Body of pancreas (tissue), 4 donors: Measurements from ENCODE around the gene KRT73.

ENCODE experiments used
- CTCF ChIP-seq, 7 experiments: fragments of 450-650 bp in 4 of 7; fragments of 200-600 bp in 3 of 7; sonication (generic) in 3 of 7; IDR thresholded peaks; one replicate each; pipeline ENCODE4 v1.5.1; 2016 to 2019; ENCODE audit warnings: antibody characterized with exemption in 7 of 7
- POLR2A ChIP-seq, 3 donors: fragments of 450-650 bp; IDR thresholded peaks; one replicate each; pipeline ENCODE4 v1.6.1; 2016; ENCODE audit warnings: antibody characterized with exemption in 3 of 3, mild to moderate bottlenecking in 2 of 3

GRCh38 chr12:52575948-52576347 is 42.4 kb downstream of the KRT73 start:
- TF ChIP-seq CTCF (IDR thresholded peaks at IDR 0.05) (no peak), POLR2A (IDR thresholded peaks at IDR 0.05) (no peak)
